Measurements from ENCODE around the gene CLVS2.

GRCh38 chr6:123042401-123042800, 46.4 kb downstream of the CLVS2 start:
- no peak for TF ChIP-seq CTCF (IDR thresholded peaks at IDR 0.05)
- no peak for TF ChIP-seq ZFX (IDR thresholded peaks at IDR 0.05; ENCODE audit: borderline replicate concordance)

Measured in 22Rv1 (cell line).